NCI-H128 (cell line): Measurements from ENCODE around the gene MZB1.

Source experiments
- DNase-seq: peaks from one replicate; lab custom pipeline; 2025; ENCODE audit not compliant: unreplicated experiment; lab: John Stamatoyannopoulos, UW

MZB1 gene, protein sequence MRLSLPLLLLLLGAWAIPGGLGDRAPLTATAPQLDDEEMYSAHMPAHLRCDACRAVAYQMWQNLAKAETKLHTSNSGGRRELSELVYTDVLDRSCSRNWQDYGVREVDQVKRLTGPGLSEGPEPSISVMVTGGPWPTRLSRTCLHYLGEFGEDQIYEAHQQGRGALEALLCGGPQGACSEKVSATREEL

DNA sequence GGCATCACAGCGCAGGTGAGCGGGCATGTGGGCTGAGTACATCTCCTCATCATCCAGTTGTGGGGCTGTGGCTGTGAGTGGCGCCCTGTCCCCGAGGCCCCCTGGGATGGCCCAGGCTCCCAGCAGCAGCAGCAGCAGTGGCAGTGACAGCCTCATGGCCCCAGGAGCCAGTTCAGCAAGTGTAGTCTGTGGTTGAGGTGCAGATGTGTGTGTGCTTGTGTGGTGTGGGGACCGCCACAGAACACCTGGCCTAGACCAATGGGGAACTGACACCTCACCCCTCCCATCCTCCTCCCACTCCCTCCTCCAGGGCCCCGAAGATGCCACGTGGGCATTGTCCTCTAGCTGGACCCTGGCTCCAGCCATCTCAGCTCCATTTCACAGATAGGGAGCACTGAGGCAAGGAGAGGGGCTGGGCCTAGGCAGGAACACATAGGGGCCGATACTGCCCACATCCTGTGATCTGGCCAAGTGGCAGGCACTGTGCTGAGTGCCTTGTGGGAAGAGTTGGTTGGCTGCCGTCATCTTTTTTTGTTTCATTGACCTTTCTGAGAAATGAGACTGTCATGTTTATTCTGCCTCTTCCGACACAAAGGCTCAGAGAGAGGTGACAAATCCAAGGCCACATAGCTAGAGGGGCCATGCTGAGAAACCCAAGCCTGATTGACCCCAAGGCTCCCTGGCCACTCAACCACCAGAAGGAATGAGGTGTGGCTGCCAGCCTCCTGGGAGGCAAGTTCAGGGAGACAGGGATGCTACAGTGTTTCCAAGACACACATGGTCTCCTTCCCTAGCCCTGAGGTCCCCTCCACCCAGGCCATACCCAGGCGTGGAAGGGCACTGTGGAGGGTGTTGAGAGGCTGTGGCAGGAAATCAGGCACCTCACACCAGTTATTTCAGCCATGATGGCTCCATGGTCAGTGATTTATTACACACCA lies at the start of gene MZB1:
MZB1 (minus strand) TSS at position 213 of the 938 bp plus-strand sequence; CDS start at position 156, 57 bp downstream.
- no peak for DNase-seq

DNA sequence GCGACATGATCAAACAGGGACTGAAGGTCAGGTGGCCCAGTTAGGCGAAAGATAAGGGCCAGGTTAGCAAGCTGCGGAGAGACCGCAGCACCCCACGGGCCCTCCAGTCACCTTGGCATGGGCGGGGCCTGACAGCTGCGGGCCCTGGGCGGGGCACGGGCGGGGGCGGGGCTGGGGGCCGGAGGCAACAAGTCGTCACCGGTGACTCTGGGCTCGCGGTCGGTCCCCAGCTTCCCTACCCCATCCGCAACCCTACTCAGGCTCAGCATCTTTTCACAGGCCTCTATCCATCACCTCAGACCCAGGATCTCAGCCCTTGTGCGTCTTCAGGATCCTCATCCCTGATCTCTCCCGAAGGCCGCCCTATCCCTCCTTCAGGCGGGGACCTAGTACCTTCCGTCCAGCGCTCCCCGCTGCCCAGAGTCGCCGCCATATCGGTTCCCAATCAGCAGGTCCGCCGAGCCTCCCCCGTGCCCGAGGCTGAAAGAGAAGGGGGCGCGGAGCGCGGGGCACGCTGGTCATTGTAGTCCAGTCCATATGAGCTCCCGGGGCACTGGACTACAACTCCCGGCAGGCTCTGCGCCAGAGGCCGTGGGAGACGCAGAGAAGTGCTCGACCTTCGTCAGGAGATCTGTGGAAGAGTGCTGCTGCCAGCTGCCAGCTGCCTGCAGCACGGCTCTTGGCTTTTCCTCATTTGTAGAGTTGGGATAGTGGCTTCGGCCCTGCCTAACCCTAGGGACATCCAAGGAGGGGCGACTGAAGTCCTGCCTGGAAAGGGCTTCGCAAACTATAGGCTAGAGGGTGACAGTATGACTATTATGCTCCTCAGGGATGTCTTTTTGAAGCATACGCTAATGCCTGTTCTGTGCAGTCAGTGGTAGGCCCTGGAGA lies 49.5 kb upstream of the MZB1 start, which contains the start of gene DNAJC18:
DNAJC18 (minus strand) TSS at position 513 of the 891 bp plus-strand sequence; CDS start at position 433, 80 bp downstream.
- peak; percentile 77 for DNase-seq

DNA sequence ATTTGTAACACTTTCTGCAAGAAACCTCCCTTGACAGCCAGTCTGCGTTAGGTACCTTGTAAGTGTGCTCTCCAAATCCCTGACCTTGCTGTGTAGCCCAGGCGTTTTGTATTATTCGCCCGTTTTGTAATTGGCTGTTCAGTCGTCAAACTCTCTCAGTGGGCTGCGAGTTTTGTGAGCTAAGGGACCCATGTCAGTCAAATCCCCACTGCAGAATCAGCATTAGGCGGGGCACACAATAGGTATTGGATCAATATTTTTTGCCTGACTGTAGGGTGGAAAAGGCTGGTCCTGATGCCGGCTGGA lies 48.9 kb upstream of the MZB1 start:
- DNase-seq, result no peak

DNA sequence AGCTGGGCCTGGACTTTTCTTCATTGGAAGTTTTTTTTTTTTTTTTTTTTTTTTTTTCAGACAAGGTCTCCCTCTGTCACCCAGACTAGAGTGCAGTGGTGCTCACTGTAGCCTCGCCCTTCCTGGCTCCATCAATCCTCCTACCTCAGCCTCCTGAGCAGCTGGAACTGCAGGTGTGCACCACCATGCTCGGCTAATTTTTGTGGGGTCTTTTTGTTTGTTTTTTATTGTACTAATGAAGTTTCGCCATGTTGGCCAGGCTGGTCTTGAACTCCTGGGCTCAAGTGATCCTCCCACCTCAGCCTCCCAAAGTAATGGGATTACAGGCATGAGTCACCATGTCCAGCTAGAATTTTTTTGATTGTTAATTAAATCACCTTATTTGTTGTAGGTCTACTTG lies 46.0 kb upstream of the MZB1 start:
- DNase-seq, result no peak

DNA sequence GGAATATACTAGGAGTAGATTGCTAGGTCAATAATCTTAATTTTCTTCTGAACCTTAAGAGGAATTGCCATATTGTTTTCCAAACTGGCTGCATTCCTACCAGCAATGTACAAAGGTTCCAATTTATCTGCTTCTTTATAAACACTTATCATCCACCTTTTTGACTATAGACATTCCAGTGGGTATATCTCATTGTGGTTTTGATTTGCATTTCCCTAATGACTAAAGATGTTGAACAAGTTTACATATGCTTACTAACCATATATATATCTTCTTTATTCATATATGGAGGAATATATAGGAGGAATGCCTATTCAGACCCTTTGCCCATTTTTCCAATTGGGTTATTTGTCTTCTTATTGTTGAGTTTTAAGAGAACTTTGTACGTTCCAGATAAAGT lies 42.0 kb upstream of the MZB1 start:
- DNase-seq, result no peak

DNA sequence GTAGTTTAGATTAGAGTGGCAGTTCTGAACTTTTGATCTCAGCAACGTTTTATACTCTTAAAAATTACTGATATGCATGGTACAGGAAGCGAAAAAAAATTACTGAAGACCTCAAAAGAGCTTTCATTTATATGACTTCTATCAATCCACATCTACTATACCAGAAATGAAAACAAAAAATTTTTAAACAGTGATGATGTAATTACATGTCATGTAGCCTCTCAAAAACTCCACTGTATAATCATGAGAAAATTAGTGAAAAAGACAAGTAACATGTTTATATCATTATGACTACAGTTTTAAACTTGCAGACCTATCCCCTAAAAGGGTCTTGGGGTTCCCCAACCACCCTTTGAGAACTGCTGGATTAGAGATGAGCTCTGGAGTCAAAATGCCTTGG lies 40.3 kb upstream of the MZB1 start:
- no peak for DNase-seq

DNA sequence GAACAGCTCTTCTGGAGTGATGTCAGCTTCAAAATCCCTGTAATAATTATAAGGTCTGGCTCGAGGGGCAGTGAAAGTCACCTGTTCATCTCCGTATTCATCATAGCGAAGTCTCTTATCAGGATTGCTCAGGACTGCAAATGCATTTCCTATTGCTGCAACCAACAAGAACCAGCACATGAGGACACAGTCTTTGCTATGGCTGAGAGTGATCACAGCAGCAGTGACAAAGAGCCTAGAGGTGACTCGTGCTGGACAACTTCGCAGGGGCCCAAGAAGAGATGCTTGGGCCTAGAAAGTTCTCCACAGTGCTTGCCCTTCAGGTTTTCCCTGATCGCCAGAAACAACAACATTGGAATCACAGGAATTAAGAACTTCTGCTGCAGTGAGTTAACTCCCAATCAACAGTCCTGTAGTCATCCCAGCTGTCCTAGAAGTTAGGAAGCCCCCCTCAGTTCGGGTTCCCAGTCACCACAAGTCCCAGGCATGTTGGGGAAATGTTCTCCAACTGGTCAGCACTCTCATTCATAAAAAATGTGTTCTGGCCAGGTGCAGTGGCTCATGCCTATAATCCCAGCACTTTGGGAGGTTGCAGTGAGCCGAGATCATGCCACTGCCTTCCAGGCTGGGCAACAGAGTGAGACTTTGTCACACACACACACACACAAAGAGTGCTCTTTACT lies 36.6 kb upstream of the MZB1 start:
- DNase-seq, result no peak

DNA sequence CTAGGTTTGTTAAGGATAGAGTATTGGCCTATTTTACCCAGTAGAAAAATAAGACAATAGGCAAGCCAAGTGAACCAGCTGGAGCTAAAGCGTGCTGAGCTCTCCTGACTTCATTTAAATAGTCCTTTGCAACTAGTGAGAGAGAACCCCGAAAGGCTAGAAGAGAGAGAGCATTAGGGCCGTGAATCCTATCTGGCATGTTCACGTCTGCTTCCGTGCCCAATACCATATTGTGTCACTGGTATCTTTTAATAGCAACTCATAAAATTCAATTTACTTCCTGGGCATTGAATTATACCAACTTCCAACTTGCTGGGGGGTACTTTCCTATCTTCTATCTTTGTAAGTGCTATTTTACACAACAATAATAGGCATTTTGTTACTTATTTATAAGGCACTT lies 35.8 kb upstream of the MZB1 start:
- no peak for DNase-seq

DNA sequence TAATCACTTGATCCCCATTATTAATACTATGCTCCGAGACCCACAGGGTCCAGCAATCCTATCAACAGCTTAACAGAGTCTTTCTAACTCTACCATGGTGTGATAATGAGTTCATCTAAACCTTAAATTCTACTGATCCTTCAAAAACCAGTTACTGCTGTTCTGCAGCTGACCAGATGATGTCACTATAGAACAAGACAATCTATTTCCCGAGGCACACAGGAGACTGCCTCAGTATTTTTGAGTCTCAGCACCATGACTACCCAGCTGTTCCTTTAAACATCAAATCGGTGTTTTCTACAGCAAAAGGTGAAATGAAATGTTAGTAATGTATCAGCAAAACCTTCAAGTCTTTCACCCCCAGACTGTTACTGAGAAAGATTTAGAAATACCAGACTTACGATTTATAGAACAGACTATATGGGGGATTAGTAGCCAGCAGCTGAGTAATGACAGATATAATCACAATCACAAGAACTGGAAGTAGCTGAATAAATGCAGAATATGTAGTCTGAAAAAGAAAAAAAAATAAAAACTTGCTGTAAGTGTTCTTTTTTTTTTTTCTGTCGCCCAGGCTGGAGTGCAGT lies 32.7 kb upstream of the MZB1 start:
- DNase-seq, result no peak

DNA sequence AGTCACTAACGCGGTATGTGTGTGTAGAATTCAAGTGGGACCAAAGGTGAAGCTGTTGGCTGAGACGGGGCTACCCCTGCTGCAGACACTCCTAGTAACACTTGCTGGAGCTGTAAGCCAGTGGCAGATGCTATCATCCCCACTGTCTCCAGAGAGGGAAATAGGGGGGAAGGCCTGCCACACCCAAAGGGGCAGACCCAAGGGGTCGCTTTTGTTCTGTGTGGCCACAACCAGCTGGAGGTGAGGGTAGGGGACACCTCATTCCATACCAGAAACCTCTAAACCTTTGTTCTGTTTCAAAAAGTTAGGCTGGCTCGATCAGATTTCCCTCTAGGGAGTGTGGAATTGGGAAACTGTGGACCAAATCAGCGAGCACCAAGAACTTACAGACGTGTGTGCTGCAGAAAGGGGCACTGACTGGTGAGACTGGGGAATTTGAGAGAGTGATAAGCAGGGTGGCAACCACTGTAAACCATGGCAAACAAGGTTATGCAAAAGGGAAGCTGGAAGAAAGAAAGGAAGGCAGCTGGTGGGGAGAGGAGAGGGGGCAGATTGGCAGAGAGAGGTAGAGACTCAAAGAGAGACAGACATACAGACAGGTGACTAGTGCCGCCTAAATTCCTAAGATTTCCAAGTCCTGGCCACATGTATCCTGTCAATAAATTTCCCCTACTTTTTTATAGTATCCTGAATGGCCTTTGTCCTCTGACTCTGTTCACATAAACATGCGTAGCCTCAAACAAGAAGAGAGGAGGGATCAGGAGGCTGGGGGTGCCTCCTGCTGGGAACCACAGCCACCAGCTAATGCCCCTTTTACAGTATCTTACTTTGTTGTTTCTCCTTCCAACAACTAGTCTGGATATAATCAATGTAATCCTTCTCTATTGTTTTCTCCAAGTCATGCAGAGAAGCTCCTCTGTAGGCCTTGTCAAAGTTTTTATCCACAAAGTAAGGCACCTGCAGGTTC lies 29.8 kb upstream of the MZB1 start:
- no peak for DNase-seq

DNA sequence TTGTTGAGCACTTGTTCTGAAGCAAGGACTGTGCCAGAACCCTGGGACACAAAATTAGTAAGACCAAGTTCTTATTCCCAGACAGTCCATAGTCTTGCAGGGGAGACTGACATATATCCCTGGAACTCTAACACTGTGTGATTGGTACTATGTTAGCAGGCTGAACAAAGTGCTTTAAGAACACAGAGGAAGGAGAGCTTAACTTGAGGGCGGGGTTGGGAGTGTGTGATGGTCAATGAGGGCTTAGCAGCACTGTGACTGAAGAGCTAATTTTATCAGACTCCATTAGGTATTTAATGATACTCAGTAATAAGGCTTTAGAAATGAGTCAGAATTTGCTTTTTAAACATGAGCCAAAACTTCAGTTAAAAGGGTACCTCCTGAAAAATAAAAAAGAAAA lies 29.1 kb upstream of the MZB1 start:
- DNase-seq, result no peak

DNA sequence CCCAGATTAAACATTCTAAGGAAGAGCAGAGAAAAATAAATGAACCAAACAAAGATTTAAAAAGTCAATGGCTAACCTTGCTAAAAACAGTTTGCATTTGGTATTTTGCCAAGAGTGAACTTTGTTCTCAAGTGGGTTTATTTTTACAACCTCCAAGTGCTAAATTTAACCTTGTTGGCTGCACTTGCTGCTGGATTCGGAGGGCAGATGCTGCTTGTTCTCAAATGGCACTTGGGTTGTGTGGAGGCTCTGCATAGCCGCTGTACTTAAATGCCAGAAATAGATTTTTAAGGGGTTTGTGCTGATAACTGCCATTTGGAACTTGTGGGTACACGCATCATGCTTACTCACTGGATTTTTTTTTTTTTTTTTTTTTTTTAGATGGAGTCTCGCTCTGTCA lies 27.5 kb upstream of the MZB1 start:
- DNase-seq, result no peak

DNA sequence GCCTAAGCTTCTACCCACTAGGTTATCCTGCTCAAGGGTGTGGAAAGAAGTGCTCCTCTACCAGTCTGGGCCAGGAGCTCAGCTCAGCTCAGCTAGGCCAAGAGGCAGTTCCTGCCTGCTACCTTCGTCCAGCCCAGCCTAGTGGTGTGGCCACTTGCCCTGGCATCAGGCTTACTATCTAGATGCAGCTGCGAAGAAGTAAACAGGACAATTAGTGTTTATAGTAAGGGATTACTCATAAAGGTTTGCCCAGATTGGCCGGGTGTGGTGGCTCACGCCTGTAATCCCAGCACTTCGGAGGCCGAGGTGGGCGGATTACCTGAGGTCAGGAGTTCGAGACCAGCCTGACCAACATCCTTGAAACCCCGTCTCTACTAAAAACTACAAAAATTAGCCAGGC lies 26.9 kb upstream of the MZB1 start:
- no peak for DNase-seq

DNA sequence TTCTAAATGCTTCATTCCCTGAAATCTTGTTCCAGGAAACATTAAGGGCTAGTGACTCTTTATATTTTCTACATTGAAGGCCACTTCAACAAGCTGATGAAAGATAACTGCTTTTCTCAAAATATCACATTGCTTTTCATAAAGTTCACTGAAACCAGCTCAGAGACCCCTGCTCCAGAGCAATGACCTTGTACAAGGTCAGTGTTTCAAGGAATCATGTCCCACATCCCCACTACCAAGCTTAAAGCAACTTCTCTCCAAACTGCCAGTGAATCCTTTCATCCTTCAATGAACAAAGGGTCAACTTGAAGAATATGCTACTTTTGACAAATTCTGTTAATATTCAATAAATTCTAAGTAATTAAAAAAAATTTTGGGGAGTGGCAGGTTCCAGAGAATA lies 26.2 kb upstream of the MZB1 start:
- DNase-seq, result no peak

DNA sequence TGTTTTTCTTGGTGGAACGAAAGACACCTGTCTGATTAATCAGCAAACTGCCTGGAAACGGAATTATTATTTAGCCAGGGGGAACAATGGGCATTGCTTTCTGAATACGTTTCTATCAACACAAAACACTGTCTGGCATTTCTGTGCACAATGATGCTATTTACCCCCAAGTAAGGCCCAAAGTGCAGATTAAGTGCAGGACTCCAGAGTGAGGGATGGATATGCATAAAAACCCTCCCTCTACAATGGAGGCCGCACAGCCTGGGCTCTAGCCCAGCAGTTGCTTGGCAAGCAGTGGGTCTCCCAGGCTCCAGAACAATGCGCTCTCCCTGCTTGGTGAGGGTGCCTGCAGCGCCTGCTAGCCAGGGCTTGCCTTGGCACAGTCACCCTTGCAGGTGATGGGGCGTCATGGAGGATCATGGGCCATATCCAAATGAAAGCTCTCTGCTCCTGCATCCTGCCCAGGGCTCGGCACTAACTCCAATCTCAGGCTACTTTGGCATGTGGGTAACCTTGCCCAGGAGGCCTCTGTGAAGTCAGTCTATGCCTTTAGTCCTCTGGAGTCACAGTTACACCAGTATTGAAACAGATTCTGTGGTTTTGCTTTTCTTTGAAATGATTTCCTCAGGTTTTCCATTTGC lies 25.6 kb upstream of the MZB1 start:
- DNase-seq, result no peak

DNA sequence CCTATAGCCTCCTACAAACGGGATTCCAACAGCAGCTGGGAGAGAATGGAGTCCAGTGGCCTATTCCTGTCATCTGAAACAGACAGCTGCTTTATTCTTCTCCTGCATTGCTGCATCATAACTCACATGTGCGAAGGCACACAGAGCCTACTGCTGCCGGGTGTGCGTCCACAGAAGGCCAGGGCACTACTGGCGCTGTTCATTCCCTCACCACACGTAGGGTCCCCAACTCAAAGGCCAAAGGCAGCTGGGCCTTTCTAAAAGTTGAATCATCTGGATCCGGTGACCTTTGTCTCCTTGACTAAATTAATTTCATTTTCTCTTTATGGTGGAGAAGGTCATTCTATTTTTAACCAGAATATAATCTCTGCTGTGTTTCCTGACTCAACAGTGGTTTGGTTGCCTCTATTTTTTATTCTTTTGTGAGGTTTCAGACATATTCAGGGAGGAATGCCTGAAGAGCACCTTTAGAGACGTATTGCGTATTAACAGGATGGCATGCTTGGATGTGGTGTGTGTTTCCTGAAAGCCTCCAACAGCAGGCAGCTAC lies 24.9 kb upstream of the MZB1 start:
- DNase-seq, result no peak

DNA sequence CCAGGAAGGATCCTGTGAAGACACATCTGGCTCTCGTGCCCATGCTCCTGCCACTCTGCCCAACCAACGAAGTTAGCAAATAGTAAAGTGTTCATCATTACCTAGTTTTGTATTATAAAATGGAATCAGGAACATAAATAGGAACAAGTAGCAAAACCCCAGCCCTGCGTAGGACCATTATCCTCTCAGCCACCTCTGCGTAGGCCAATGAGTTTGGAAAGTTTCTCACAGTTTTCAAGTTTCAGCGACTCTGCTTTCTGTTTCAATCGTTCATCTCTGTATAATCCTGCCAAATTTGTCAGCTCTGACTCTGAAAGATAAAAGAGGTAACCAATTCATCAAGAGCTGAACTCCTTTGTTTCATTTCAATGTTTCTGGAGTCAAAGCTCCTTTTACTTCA lies 24.2 kb upstream of the MZB1 start:
- DNase-seq, result no peak

DNA sequence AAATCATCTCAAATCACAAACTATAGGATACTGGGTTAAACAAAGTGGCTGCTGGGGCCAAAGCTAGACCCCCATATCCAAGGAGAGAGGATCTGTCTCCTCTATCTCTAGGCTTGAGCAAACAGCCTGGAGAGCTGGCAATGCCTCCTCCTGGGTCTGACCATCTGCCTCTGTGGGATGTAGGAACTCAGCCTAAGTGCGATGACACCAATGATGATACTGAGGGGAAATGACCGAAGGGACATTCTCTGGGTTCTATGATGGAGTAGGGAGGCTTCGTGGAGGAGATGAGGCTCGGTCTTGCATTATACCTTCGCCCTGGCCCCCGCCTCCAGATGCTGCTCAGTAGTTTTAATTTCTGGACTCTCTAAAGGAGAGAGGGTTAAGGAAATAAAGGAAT lies 23.4 kb upstream of the MZB1 start:
- DNase-seq, result no peak
